ENCODE results near the gene RASSF5.

DNA sequence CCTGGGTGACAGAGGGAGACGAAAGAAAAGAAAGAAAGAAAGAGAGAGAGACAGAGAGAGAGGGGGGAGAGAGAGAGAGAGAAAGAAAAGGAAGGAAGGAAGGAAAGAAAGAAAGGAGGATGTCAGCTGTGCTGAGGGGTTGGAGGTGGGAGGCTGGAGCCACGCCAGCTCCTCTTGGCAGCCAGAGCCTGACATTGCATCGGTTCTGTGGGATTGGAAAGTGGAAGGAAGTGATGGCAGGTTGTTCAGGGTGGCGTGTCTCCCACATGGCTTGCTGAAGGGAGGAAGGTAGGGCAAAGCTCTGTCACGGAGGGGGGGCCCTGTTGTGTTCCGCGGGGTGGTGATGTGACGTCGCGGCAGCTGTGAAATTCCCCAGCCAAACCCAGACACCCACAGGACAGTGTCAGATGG, 74.2 kb downstream of the RASSF5 start:
- TF ChIP-seq, protein P1, sequence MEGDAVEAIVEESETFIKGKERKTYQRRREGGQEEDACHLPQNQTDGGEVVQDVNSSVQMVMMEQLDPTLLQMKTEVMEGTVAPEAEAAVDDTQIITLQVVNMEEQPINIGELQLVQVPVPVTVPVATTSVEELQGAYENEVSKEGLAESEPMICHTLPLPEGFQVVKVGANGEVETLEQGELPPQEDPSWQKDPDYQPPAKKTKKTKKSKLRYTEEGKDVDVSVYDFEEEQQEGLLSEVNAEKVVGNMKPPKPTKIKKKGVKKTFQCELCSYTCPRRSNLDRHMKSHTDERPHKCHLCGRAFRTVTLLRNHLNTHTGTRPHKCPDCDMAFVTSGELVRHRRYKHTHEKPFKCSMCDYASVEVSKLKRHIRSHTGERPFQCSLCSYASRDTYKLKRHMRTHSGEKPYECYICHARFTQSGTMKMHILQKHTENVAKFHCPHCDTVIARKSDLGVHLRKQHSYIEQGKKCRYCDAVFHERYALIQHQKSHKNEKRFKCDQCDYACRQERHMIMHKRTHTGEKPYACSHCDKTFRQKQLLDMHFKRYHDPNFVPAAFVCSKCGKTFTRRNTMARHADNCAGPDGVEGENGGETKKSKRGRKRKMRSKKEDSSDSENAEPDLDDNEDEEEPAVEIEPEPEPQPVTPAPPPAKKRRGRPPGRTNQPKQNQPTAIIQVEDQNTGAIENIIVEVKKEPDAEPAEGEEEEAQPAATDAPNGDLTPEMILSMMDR (IDR thresholded peaks at IDR 0.05), result no peak
- TF ChIP-seq, protein P2, sequence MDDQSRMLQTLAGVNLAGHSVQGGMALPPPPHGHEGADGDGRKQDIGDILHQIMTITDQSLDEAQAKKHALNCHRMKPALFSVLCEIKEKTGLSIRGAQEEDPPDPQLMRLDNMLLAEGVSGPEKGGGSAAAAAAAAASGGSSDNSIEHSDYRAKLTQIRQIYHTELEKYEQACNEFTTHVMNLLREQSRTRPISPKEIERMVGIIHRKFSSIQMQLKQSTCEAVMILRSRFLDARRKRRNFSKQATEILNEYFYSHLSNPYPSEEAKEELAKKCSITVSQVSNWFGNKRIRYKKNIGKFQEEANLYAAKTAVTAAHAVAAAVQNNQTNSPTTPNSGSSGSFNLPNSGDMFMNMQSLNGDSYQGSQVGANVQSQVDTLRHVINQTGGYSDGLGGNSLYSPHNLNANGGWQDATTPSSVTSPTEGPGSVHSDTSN (IDR thresholded peaks at IDR 0.05), result no peak
- TF ChIP-seq MXI1 (IDR thresholded peaks at IDR 0.05; ENCODE audit: low read depth, low read length), result no peak
- TF ChIP-seq RAD21 (IDR thresholded peaks at IDR 0.05; ENCODE audit: low read length), result no peak
- no peak for TF ChIP-seq EP300 (IDR thresholded peaks at IDR 0.05; ENCODE audit: borderline replicate concordance in 1 of 2, low read depth in 1 of 2, low read length in 1 of 2)
- no peak for TF ChIP-seq TAF1 (IDR thresholded peaks at IDR 0.05; ENCODE audit: borderline replicate concordance, low read depth, low read length)
- TF ChIP-seq GABPA (IDR thresholded peaks at IDR 0.05; ENCODE audit: low read depth), result no peak
- TF ChIP-seq POLR2AphosphoS5 (IDR thresholded peaks at IDR 0.05; ENCODE audit: low read depth, low read length), result no peak
- TF ChIP-seq, protein P3, sequence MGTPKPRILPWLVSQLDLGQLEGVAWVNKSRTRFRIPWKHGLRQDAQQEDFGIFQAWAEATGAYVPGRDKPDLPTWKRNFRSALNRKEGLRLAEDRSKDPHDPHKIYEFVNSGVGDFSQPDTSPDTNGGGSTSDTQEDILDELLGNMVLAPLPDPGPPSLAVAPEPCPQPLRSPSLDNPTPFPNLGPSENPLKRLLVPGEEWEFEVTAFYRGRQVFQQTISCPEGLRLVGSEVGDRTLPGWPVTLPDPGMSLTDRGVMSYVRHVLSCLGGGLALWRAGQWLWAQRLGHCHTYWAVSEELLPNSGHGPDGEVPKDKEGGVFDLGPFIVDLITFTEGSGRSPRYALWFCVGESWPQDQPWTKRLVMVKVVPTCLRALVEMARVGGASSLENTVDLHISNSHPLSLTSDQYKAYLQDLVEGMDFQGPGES (IDR thresholded peaks at IDR 0.05; ENCODE audit: low read depth, low read length), result no peak
